ENCODE data around the gene PDP2. TPM values are rescaled to one million over a fixed set of nuclear protein-coding genes. Genes with fewer than 3 reads are reported as not detected.

The PDP2 gene
- total and polyA plus RNA-seq, 9 of the 15 experiments (the other 6 are each of a cell fraction or from before 2014, with no cell fraction given): 2.5 to 24.3 (median 7.2) TPM

DNA sequence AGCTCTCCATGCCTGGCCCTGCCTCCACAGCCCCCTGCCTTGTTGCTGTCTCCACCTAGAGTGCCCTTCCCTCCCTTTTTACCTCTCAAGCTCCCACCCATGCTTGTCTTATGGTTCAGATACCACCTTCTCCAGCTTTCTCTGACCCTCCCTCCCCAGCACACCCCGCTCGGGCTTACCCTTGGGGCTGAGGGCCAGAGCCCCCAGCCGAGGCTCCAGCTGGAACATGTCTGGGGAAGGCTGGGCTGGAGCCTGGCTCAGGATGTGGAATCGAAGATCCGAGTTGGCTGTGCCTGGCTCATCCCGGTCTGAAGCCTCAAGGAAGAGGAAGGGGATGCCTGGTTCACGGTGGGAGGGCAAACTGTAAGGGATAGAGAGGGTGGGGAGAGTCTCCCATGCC lies 34.7 kb downstream of the PDP2 start (continued):
- TF ChIP-seq, protein P1, sequence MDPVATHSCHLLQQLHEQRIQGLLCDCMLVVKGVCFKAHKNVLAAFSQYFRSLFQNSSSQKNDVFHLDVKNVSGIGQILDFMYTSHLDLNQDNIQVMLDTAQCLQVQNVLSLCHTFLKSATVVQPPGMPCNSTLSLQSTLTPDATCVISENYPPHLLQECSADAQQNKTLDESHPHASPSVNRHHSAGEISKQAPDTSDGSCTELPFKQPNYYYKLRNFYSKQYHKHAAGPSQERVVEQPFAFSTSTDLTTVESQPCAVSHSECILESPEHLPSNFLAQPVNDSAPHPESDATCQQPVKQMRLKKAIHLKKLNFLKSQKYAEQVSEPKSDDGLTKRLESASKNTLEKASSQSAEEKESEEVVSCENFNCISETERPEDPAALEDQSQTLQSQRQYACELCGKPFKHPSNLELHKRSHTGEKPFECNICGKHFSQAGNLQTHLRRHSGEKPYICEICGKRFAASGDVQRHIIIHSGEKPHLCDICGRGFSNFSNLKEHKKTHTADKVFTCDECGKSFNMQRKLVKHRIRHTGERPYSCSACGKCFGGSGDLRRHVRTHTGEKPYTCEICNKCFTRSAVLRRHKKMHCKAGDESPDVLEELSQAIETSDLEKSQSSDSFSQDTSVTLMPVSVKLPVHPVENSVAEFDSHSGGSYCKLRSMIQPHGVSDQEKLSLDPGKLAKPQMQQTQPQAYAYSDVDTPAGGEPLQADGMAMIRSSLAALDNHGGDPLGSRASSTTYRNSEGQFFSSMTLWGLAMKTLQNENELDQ (CRISPR knock-in tag; IDR thresholded peaks at IDR 0.05; ENCODE audit: borderline replicate concordance): no peak

GRCh38 chr16:66916518-66916917 lies 36.2 kb downstream of the PDP2 start:
- no TSS peak for BruUV-seq (replicated peaks)
- Histone ChIP-seq H3K4me3 (no peak overlapping the region), H3K79me2 (ENCODE audit: control insufficient read depth, insufficient read depth, low read length) (no peaks in the 10 kb centered on the region), H3K4me1 (replicated peaks in 1 of 2; ENCODE audit: control insufficient read depth in 2 of 2, insufficient read depth in 2 of 2, low read length in 2 of 2) (peaks cover 0 to 7% of the 10 kb centered on the region in 2 experiments; a peak in 2 of 5 replicates), H3K36me3 (ENCODE audit: control insufficient read depth, insufficient read depth, low read length) (no peaks in the 10 kb centered on the region), H3K9me3 (replicated peaks; ENCODE audit: control insufficient read depth, insufficient read depth, low read depth, low read length) (no peaks in the 10 kb centered on the region), H3K4me2 (ENCODE audit: insufficient read depth, low read length) (no peak overlapping the region), H3K9ac (ENCODE audit: insufficient read depth in 1 of 2, low read depth in 2 of 2, low read length in 2 of 2) (no peak overlapping the region), H3K9me1 (ENCODE audit: control insufficient read depth, insufficient read depth, low read length) (no peaks in the 10 kb centered on the region), H3K27me3 (ENCODE audit: control insufficient read depth in 2 of 2, insufficient read depth in 2 of 2, low read length in 2 of 2) (peaks cover 15 to 62% of the 10 kb centered on the region in 2 experiments; a peak in 4 of 5 replicates), H4K20me1 (replicated peaks; ENCODE audit: control insufficient read depth, insufficient read depth, low read length) (no peaks in the 10 kb centered on the region; the same call in 1 of the 2 replicates), H2AFZ (ENCODE audit: low read depth, low read length) (no peak overlapping the region), H3K27ac (ENCODE audit: extremely low read depth, low read depth, low read length) (no peak overlapping the region)
- intact Hi-C loops (cut with micrococcal nuclease): no loop called here
- in situ Hi-C loops (cut with MboI): no loop called here
- under 1% methylated on average over 6 of the region's 6 CpGs for WGBS (ENCODE audit: insufficient coverage, low coverage, missing lambda C conversion rate)
- no peak for FAIRE-seq
- ChIA-PET CTCF (ENCODE audit: low intra/inter-chr PET ratio) (no interaction called here), POLR2A (interaction anchor here (0.7 to 1.3 kb wide), 2 partner anchors 11 to 12 kb away, joined by 3 read pairs; no protein-coding TSS in a partner anchor)
- no peak for DNase-seq (ENCODE audit: extremely low read depth in 1 of 4, low spot score in 3 of 4)
- no peak for ATAC-seq
- TF ChIP-seq ZNF780A (CRISPR knock-in tag; IDR thresholded peaks at IDR 0.05): no peak
- TF ChIP-seq HOXB6 (CRISPR knock-in tag; IDR thresholded peaks at IDR 0.05; ENCODE audit: borderline replicate concordance): no peak
- no peak for TF ChIP-seq KDM2B (CRISPR knock-in tag; IDR thresholded peaks at IDR 0.05)
- TF ChIP-seq EWSR1 (IDR thresholded peaks at IDR 0.05; ENCODE audit: borderline replicate concordance, low read depth, partially characterized antibody): no peak
- TF ChIP-seq ZNF584 (CRISPR knock-in tag; IDR thresholded peaks at IDR 0.05; ENCODE audit: low read depth): no peak
- no peak for TF ChIP-seq RBM39 (optimal IDR thresholded peaks at IDR 0.05; ENCODE audit: low read depth, low read length)
- TF ChIP-seq RREB1 (CRISPR knock-in tag; IDR thresholded peaks at IDR 0.05): no peak
- TF ChIP-seq ETV1 (tag; conservative IDR thresholded peaks at IDR 0.05; ENCODE audit: low read depth): no peak
- no peak for TF ChIP-seq ZNF354B (CRISPR knock-in tag; IDR thresholded peaks at IDR 0.05)
- no peak for TF ChIP-seq FOXM1 (IDR thresholded peaks at IDR 0.05; ENCODE audit: low read depth)
- TF ChIP-seq FOXM1 (CRISPR knock-in tag; IDR thresholded peaks at IDR 0.05; ENCODE audit: low read depth): no peak
- no peak for TF ChIP-seq PHF20 (IDR thresholded peaks at IDR 0.05; ENCODE audit: partially characterized antibody)
- TF ChIP-seq ZNF778 (CRISPR knock-in tag; IDR thresholded peaks at IDR 0.05): no peak
- TF ChIP-seq POLR2H (tag; IDR thresholded peaks at IDR 0.05; ENCODE audit: low read depth): no peak

All from K562 (cell line).